HepG2 (cell line): ENCODE measurements around the gene EEF1E1. TPM values are rescaled to one million over a fixed set of nuclear protein-coding genes. Genes with fewer than 3 reads are reported as not detected.
A peak's percentile ranks its signal among the peaks of the same experiment; 100 is the strongest.

Experiments
- ATAC-seq: fragments of 200-7000 bp; cut with Tn5 transposase; 3 replicates; pipeline ENCODE4 v1.9.1; 2020; ENCODE audit warnings: mild to moderate bottlenecking, moderate library complexity
- BruUV-seq: library from RNA; stranded (reverse); fragments of 400-500 nt; replicated peaks from 2 replicates; lab custom pipeline; 2021; lab: Mats Ljungman, UMichigan
- CTCF ChIA-PET: fragments of 300-600 bp; formaldehyde crosslinking; extraction: SDS; loops from one replicate; lab custom pipeline; 2021; ENCODE audit warnings: low total read pairs, inconsistent platforms, low intra/inter-chr PET ratio; lab: Yijun Ruan, JAX
- POLR2A ChIA-PET: fragments of 350-600 bp; sonication (Branson Sonifier 250); formaldehyde crosslinking; loops from one replicate; lab custom pipeline; 2020; ENCODE audit warnings: antibody characterized with exemption, inconsistent platforms; lab: Yijun Ruan, JAX
- DNase-seq: peaks from one replicate; pipeline ENCODE4 v3.0.0-alpha.2; 2015; ENCODE audit warnings: low spot score
- FAIRE-seq: peaks from 3 replicates; lab custom pipeline; 2011; peaks lifted over from hg19 to GRCh38; lab: Jason Lieb, UNC
- H2AFZ ChIP-seq: one replicate; pipeline ENCODE4 v1.6.1; 2011; ENCODE audit warnings: low read length, inconsistent platforms
- H3K27ac ChIP-seq: fragments of 300-600 bp; 3 replicates; pipeline ENCODE4 v1.8.0; 2011; ENCODE audit warnings: mixed run types, mild to moderate bottlenecking, mixed read lengths, low read length, inconsistent platforms; ENCODE audit not compliant: insufficient read depth; ENCODE audit errors: extremely low read length
- H3K27me3 ChIP-seq, 2 experiments: fragments of 200-600 bp in 1 of 2; 2 replicates in 1 of 2; 3 replicates in 1 of 2; pipeline versions ENCODE4 v1.6.0 to v1.8.0; 2011; ENCODE audit warnings: low read length in 2 of 2, mild to moderate bottlenecking in 2 of 2, moderate library complexity in 2 of 2, inconsistent platforms in 1 of 2; ENCODE audit not compliant: insufficient read depth in 2 of 2, control insufficient read depth in 1 of 2
- H3K36me3 ChIP-seq, 2 experiments: fragments of 200-600 bp in 1 of 2; replicated peaks in 1 of 2; 2 replicates in 1 of 2; 3 replicates in 1 of 2; pipeline versions ENCODE4 v1.5.1 to v1.8.0; 2011; ENCODE audit warnings: low read length in 2 of 2, inconsistent platforms in 1 of 2; ENCODE audit not compliant: insufficient read depth in 2 of 2, control insufficient read depth in 1 of 2
- H3K4me1 ChIP-seq: 2 replicates; pipeline ENCODE4 v1.5.1; 2012; ENCODE audit warnings: low read length, inconsistent platforms; ENCODE audit not compliant: insufficient read depth
- H3K4me2 ChIP-seq: 2 replicates; pipeline ENCODE4 v1.6.0; 2011; ENCODE audit warnings: low read depth, low read length, inconsistent platforms
- H3K4me3 ChIP-seq, 3 experiments: fragments of 200-600 bp in 1 of 3; sonication (generic), shearing (Covaris generic) in 1 of 3; replicated peaks in 1 of 3; 2 replicates each; pipeline ENCODE4 v1.5.1; 2011 to 2016; ENCODE audit warnings: low read length in 3 of 3, inconsistent platforms in 2 of 3, low read depth in 2 of 3, mild to moderate bottlenecking in 2 of 3, control low read depth in 1 of 3, mixed read lengths in 1 of 3; ENCODE audit not compliant: insufficient read depth in 1 of 3
- H3K79me2 ChIP-seq: one replicate; pipeline ENCODE4 v1.6.1; 2011; ENCODE audit warnings: low read length, inconsistent platforms; ENCODE audit not compliant: insufficient read depth
- H3K9ac ChIP-seq: 2 replicates; pipeline ENCODE4 v1.6.0; 2011; ENCODE audit warnings: mild to moderate bottlenecking, low read depth, low read length, inconsistent platforms; ENCODE audit not compliant: insufficient read depth
- H3K9me3 ChIP-seq: 2 replicates; pipeline ENCODE4 v1.5.1; 2012; ENCODE audit warnings: mild to moderate bottlenecking, low read length
- H4K20me1 ChIP-seq: 2 replicates; pipeline ENCODE4 v1.6.0; 2011; ENCODE audit warnings: inconsistent platforms, mild to moderate bottlenecking, low read length, moderate library complexity; ENCODE audit not compliant: insufficient read depth
- ETV5 ChIP-seq: IDR thresholded peaks from 2 replicates; pipeline ENCODE4 v1.6.1; 2018; ENCODE audit warnings: missing biosample characterization, missing genetic modification reagents, inconsistent platforms, borderline replicate concordance
- JUN ChIP-seq: sonication (generic); formaldehyde crosslinking; IDR thresholded peaks from 2 replicates; pipeline ENCODE4 v1.4.0; 2020; ENCODE audit warnings: mild to moderate bottlenecking, missing genetic modification reagents
- KDM4B ChIP-seq: sonication (generic); formaldehyde crosslinking; IDR thresholded peaks from 2 replicates; pipeline ENCODE4 v1.4.0; 2020; ENCODE audit warnings: missing genetic modification reagents
- MIER2 ChIP-seq: IDR thresholded peaks from 2 replicates; pipeline ENCODE4 v1.6.1; 2016; ENCODE audit warnings: missing biosample characterization, missing genetic modification reagents
- MZF1 ChIP-seq: sonication (generic); formaldehyde crosslinking; IDR thresholded peaks from 2 replicates; pipeline ENCODE4 v1.8.1; 2023; ENCODE audit warnings: mild to moderate bottlenecking, missing genetic modification reagents, borderline replicate concordance
- NCOA2 ChIP-seq: sonication (generic); formaldehyde crosslinking; IDR thresholded peaks from 2 replicates; pipeline ENCODE4 v1.8.0; 2022; ENCODE audit warnings: inconsistent platforms
- TCF7 ChIP-seq: sonication (generic); IDR thresholded peaks from 2 replicates; pipeline ENCODE4 v1.6.1; 2016; ENCODE audit warnings: antibody characterized with exemption, low read depth
- TEAD2 ChIP-seq: sonication (generic); formaldehyde crosslinking; IDR thresholded peaks from 2 replicates; pipeline ENCODE4 v1.9.0; 2021; ENCODE audit warnings: missing genetic modification reagents
- YEATS2 ChIP-seq: sonication (generic); formaldehyde crosslinking; IDR thresholded peaks from 2 replicates; pipeline ENCODE4 v1.4.0; 2020; ENCODE audit warnings: missing genetic modification reagents, borderline replicate concordance
- ZMAT3 ChIP-seq: sonication (generic); formaldehyde crosslinking; conservative IDR thresholded peaks from 2 replicates; pipeline ENCODE4 v1.7.0; 2021; ENCODE audit warnings: missing genetic modification reagents
- ZNF207 ChIP-seq: fragments of 450-650 bp; IDR thresholded peaks from 2 replicates; pipeline ENCODE4 v1.6.1; 2016; ENCODE audit warnings: antibody characterized with exemption, borderline replicate concordance
- WGBS: methylation state at CpG from one replicate; pipeline ENCODE4 v1.1.6; 2017; ENCODE audit warnings: low lambda C conversion rate; 5-methylcytosine and 5-hydroxymethylcytosine counted together
- in situ Hi-C: cut with HindIII; loops from 2 replicates; pipeline ENCODE4 v1.10.0; 2017; ENCODE audit warnings: low pct_unique_long_range_greater_than_20kb; ENCODE audit not compliant: extremely low pct_ligation_motif_present
- intact Hi-C: fragments of 100-400 bp; cut with micrococcal nuclease; formaldehyde crosslinking; loops from one replicate; pipeline ENCODE4 v1.10.0; 2022; ENCODE audit not compliant: unreplicated experiment
- polyA plus RNA-seq, 8 experiments: library from polyadenylated mRNA; depleted of rRNA in 3 of 8; stranded (reverse) in 7 of 8; unstranded in 1 of 8; fragments of >200 nt; fragmentation: Illumina TruSeq in 4 of 8; extraction: Trizol in 4 of 8; gene quantifications; 2 replicates each; pipeline versions ENCODE4 v1.2.1 to v1.2.3, GENCODE V29; 2011 to 2016; ENCODE audit warnings: low read depth in 4 of 8, missing spikeins in 1 of 8, mixed read lengths in 1 of 8; ENCODE audit not compliant: insufficient read depth in 1 of 8
- total RNA-seq, 5 experiments: library from RNA; depleted of rRNA; stranded (reverse); fragments of >200 nt; fragmentation: Illumina TruSeq; extraction: Trizol; gene quantifications; 2 replicates each; pipeline ENCODE4 v1.2.3, GENCODE V29; 2016; ENCODE audit warnings: low read depth in 1 of 5
- TF ChIP-seq, protein P1 (sequence below): sonication (generic); formaldehyde crosslinking; conservative IDR thresholded peaks from 2 replicates; pipeline ENCODE4 v1.8.0; 2022; ENCODE audit warnings: mild to moderate bottlenecking, moderate library complexity, missing genetic modification reagents
- TF ChIP-seq, protein P2 (sequence below): sonication (generic); formaldehyde crosslinking; IDR thresholded peaks from 2 replicates; pipeline ENCODE4 v1.4.0; 2020; ENCODE audit warnings: missing genetic modification reagents
- TF ChIP-seq, protein P3 (sequence below): sonication (generic); formaldehyde crosslinking; IDR thresholded peaks from 2 replicates; pipeline ENCODE4 v1.4.0; 2020; ENCODE audit warnings: missing genetic modification reagents
- TF ChIP-seq, protein P4 (sequence below): IDR thresholded peaks from 2 replicates; pipeline ENCODE4 v1.6.1; 2012; ENCODE audit warnings: inconsistent platforms
- TF ChIP-seq, protein P5 (sequence below): sonication (generic); formaldehyde crosslinking; conservative IDR thresholded peaks from 2 replicates; pipeline ENCODE4 v1.8.0; 2022; ENCODE audit warnings: low read depth, missing genetic modification reagents

The EEF1E1 gene
- total and polyA plus RNA-seq, 2 of the 13 experiments (the other 11 are each of a cell fraction or from before 2014, with no cell fraction given), result 128 to 188 TPM

DNA sequence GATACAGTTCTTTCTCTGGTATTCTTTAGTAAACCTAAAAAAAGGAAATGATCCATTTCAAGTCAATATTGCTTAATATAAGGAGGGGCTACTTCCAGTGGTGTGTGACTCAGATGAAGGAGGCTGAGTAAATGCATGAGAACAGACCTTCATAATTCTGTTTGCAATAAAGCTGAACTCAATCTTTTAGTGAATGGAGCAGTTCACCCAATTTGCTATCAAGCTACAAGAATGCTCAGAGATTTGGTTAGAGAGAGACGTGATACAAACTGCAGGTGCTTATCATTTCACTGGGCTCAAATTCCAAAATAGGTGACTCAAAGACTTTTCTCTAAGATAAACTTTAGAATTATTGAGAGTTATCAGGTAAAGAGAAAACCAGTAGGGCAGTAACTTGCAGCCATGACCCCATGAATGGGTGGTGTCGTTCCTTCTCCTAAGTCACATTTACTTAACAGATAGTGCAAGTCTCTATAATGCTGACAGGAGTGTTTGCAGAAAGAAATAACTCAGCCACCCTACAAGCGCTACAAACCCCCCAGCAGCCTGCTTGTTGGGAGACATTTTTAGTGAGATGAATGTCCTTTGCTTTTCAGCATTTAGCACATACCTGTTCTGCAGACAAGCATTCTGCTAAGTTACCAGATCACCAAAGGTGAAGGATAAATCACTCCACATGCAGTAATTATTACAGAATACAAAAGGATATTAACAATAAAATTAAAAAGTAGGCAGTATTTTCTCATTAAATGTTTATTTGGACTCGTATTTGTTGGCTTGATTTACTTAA lies 21.8 kb downstream of the EEF1E1 start (continued):
- TF ChIP-seq, protein P1, sequence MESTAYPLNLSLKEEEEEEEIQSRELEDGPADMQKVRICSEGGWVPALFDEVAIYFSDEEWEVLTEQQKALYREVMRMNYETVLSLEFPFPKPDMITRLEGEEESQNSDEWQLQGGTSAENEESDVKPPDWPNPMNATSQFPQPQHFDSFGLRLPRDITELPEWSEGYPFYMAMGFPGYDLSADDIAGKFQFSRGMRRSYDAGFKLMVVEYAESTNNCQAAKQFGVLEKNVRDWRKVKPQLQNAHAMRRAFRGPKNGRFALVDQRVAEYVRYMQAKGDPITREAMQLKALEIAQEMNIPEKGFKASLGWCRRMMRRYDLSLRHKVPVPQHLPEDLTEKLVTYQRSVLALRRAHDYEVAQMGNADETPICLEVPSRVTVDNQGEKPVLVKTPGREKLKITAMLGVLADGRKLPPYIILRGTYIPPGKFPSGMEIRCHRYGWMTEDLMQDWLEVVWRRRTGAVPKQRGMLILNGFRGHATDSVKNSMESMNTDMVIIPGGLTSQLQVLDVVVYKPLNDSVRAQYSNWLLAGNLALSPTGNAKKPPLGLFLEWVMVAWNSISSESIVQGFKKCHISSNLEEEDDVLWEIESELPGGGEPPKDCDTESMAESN (CRISPR knock-in tag), result no peak
- TF ChIP-seq, protein P2, sequence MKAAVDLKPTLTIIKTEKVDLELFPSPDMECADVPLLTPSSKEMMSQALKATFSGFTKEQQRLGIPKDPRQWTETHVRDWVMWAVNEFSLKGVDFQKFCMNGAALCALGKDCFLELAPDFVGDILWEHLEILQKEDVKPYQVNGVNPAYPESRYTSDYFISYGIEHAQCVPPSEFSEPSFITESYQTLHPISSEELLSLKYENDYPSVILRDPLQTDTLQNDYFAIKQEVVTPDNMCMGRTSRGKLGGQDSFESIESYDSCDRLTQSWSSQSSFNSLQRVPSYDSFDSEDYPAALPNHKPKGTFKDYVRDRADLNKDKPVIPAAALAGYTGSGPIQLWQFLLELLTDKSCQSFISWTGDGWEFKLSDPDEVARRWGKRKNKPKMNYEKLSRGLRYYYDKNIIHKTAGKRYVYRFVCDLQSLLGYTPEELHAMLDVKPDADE, result no peak
- peak; percentile 33; the same call in 1 of the 2 replicates for TF ChIP-seq ETV5 (CRISPR knock-in tag)
- TF ChIP-seq KDM4B (CRISPR knock-in tag), result no peak

DNA sequence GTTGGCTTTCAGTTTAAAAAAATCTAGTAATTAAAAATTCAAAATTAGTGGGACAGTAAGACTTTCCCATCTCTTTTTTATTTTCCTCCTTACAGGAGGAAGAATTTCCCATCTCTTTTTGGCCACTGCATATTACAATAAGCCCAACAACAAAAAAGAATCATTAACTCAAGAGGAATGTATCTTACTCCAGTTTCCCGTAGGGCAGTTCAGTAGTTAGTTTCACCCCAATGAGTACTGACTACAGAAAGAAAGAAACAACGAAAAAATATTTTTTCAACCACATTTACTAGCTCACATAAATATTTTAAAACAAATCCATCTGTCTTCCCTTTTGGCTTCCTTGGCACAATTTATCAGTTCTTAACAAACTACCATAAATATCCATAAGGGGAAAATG lies 23.2 kb downstream of the EEF1E1 start:
- no peak for ATAC-seq
- no TSS peak for BruUV-seq
- in situ Hi-C loops (no loop called here), intact Hi-C loops (no loop called here)
- Histone ChIP-seq H3K27ac (no peak overlapping the region), H2AFZ (no peak overlapping the region), H3K36me3 (peaks cover 2 to 11% of the 10 kb centered on the region in 2 experiments; a peak in 3 of 5 replicates), H3K4me3 (no peak overlapping the region), H4K20me1 (no peaks in the 10 kb centered on the region), H3K27me3 (no peaks in the 10 kb centered on the region), H3K9me3 (no peaks in the 10 kb centered on the region), H3K79me2 (peaks cover 32% of the 10 kb centered on the region), H3K4me2 (no peak overlapping the region), H3K4me1 (peaks cover 63% of the 10 kb centered on the region), H3K9ac (no peak overlapping the region)
- CTCF ChIA-PET, result no interaction called here
- no peak for DNase-seq
- POLR2A ChIA-PET, result interaction anchor here (2.4 kb wide), 1 partner anchor 23 kb away, joined by 21 read pairs; the partner anchor contains the start of gene EEF1E1
- no peak for FAIRE-seq
- 88% methylated on average over 2 of the region's 2 CpGs for WGBS
- TF ChIP-seq MZF1 (CRISPR knock-in tag) (no peak), TEAD2 (CRISPR knock-in tag) (no peak), ZNF207 (no peak), ZMAT3 (CRISPR knock-in tag) (no peak), TCF7 (no peak), YEATS2 (CRISPR knock-in tag) (no peak), MIER2 (CRISPR knock-in tag) (no peak), JUN (CRISPR knock-in tag) (no peak), NCOA2 (CRISPR knock-in tag) (no peak)
- TF ChIP-seq, protein P3, sequence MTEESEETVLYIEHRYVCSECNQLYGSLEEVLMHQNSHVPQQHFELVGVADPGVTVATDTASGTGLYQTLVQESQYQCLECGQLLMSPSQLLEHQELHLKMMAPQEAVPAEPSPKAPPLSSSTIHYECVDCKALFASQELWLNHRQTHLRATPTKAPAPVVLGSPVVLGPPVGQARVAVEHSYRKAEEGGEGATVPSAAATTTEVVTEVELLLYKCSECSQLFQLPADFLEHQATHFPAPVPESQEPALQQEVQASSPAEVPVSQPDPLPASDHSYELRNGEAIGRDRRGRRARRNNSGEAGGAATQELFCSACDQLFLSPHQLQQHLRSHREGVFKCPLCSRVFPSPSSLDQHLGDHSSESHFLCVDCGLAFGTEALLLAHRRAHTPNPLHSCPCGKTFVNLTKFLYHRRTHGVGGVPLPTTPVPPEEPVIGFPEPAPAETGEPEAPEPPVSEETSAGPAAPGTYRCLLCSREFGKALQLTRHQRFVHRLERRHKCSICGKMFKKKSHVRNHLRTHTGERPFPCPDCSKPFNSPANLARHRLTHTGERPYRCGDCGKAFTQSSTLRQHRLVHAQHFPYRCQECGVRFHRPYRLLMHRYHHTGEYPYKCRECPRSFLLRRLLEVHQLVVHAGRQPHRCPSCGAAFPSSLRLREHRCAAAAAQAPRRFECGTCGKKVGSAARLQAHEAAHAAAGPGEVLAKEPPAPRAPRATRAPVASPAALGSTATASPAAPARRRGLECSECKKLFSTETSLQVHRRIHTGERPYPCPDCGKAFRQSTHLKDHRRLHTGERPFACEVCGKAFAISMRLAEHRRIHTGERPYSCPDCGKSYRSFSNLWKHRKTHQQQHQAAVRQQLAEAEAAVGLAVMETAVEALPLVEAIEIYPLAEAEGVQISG, result no peak
- TF ChIP-seq, protein P4, sequence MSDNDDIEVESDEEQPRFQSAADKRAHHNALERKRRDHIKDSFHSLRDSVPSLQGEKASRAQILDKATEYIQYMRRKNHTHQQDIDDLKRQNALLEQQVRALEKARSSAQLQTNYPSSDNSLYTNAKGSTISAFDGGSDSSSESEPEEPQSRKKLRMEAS, result no peak
- TF ChIP-seq, protein P5, sequence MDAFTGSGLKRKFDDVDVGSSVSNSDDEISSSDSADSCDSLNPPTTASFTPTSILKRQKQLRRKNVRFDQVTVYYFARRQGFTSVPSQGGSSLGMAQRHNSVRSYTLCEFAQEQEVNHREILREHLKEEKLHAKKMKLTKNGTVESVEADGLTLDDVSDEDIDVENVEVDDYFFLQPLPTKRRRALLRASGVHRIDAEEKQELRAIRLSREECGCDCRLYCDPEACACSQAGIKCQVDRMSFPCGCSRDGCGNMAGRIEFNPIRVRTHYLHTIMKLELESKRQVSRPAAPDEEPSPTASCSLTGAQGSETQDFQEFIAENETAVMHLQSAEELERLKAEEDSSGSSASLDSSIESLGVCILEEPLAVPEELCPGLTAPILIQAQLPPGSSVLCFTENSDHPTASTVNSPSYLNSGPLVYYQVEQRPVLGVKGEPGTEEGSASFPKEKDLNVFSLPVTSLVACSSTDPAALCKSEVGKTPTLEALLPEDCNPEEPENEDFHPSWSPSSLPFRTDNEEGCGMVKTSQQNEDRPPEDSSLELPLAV (CRISPR knock-in tag), result no peak
